ENCODE results near the gene GDF15.
A peak's percentile ranks its signal among the peaks of the same experiment; 100 is the strongest.

The GDF15 gene

GRCh38 chr19:18428787-18429674 lies 43.1 kb downstream of the GDF15 start (continued):
- TF ChIP-seq, protein P1, sequence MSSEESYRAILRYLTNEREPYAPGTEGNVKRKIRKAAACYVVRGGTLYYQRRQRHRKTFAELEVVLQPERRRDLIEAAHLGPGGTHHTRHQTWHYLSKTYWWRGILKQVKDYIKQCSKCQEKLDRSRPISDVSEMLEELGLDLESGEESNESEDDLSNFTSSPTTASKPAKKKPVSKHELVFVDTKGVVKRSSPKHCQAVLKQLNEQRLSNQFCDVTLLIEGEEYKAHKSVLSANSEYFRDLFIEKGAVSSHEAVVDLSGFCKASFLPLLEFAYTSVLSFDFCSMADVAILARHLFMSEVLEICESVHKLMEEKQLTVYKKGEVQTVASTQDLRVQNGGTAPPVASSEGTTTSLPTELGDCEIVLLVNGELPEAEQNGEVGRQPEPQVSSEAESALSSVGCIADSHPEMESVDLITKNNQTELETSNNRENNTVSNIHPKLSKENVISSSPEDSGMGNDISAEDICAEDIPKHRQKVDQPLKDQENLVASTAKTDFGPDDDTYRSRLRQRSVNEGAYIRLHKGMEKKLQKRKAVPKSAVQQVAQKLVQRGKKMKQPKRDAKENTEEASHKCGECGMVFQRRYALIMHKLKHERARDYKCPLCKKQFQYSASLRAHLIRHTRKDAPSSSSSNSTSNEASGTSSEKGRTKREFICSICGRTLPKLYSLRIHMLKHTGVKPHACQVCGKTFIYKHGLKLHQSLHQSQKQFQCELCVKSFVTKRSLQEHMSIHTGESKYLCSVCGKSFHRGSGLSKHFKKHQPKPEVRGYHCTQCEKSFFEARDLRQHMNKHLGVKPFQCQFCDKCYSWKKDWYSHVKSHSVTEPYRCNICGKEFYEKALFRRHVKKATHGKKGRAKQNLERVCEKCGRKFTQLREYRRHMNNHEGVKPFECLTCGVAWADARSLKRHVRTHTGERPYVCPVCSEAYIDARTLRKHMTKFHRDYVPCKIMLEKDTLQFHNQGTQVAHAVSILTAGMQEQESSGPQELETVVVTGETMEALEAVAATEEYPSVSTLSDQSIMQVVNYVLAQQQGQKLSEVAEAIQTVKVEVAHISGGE (tag by site-specific recombination; conservative IDR thresholded peaks at IDR 0.05; ENCODE audit: low read depth), result no peak
- TF ChIP-seq ZNF76 (tag by site-specific recombination; IDR thresholded peaks at IDR 0.05; ENCODE audit: borderline replicate concordance, low read depth) (peak; percentile 38; the same call in 1 of the 2 replicates), ZNF138 (tag by site-specific recombination; IDR thresholded peaks at IDR 0.05; ENCODE audit: borderline replicate concordance) (no peak), REST (tag by site-specific recombination; IDR thresholded peaks at IDR 0.05) (no peak), ZNF843 (tag by site-specific recombination; IDR thresholded peaks at IDR 0.05) (peak; percentile 28; the same call in 1 of the 2 replicates), PRDM10 (tag by site-specific recombination; IDR thresholded peaks at IDR 0.05) (peak; percentile 35), ZNF488 (tag by site-specific recombination; IDR thresholded peaks at IDR 0.05) (no peak), AEBP2 (tag by site-specific recombination; IDR thresholded peaks at IDR 0.05; ENCODE audit: borderline replicate concordance) (no peak), PRDM2 (tag by site-specific recombination; IDR thresholded peaks at IDR 0.05; ENCODE audit: borderline replicate concordance) (no peak), ZNF621 (tag by site-specific recombination; IDR thresholded peaks at IDR 0.05) (no peak), ZNF23 (tag by site-specific recombination; IDR thresholded peaks at IDR 0.05; ENCODE audit: borderline replicate concordance) (no peak), KLF8 (tag by site-specific recombination; IDR thresholded peaks at IDR 0.05) (peak; percentile 83), ZNF16 (tag by site-specific recombination; IDR thresholded peaks at IDR 0.05; ENCODE audit: low read depth) (no peak)
- TF ChIP-seq, protein P2, sequence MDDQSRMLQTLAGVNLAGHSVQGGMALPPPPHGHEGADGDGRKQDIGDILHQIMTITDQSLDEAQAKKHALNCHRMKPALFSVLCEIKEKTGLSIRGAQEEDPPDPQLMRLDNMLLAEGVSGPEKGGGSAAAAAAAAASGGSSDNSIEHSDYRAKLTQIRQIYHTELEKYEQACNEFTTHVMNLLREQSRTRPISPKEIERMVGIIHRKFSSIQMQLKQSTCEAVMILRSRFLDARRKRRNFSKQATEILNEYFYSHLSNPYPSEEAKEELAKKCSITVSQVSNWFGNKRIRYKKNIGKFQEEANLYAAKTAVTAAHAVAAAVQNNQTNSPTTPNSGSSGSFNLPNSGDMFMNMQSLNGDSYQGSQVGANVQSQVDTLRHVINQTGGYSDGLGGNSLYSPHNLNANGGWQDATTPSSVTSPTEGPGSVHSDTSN (CRISPR knock-in tag; IDR thresholded peaks at IDR 0.05), result no peak; the same call in none of the 2 replicates
